CD4-positive, alpha-beta T cell treated with Interferon alpha-2 for 1 hour (primary cell): ENCODE measurements around the gene RTP3.
A peak's percentile ranks its signal among the peaks of the same experiment; 100 is the strongest.
"Not testable (repeated sequence)": the region's sequence is repeated elsewhere in the genome, so short reads cannot be mapped to it uniquely, and the experiment has no call there.

Experiments
- DNase-seq, 2 donors: peaks; one replicate each; pipeline ENCODE4 v3.0.0-alpha.2; 2020 to 2022

The RTP3 gene

DNA sequence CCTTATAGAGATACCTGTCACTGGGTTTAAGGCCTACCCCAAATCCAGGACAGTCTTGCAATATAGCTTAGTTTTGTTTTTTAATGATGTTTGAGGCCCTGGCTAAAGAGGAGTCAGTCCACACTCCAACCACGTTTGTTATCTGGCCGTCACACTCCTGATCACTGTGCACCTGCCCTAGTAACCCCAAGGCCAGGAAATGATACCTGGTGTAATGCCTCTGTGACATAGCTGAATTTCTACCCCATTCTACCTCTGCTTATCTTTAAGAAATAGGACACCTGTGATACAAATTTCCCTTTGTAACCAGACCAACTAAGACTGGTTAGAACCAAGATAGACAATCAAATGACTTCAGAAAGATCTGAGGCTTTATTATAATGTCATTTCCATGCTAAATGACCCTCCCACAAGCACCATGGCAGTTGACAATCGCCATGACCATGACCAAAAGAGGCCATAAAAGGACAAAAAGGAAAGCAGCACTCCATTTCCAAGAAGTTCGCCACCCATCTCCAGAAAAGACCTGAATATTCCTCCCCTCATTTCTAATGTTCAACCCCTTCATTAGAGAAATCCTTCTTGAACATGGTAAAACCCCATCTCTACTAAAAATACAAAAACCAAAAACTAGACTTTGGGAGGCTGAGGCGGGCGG lies 4.8 kb upstream of the RTP3 start:
- DNase-seq, result no peak

DNA sequence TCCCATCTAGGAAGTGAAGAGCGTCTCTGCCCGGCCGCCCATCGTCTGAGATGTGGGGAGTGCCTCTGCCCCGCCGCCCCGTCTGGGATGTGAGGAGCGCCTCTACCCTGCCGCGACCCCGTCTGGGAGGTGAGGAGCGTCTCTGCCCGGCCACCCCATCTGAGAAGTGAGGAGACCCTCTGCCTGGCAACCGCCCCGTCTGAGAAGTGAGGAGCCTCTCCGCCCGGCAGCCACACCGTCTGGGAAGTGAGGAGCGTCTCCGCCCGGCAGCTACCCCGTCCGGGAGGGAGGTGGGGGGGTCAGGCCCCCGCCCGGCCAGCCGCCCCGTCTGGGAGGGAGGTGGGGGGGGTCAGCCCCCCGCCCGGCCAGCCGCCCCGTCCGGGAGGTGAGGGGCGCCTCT lies 3.3 kb upstream of the RTP3 start:
- not testable (repeated sequence) for DNase-seq

DNA sequence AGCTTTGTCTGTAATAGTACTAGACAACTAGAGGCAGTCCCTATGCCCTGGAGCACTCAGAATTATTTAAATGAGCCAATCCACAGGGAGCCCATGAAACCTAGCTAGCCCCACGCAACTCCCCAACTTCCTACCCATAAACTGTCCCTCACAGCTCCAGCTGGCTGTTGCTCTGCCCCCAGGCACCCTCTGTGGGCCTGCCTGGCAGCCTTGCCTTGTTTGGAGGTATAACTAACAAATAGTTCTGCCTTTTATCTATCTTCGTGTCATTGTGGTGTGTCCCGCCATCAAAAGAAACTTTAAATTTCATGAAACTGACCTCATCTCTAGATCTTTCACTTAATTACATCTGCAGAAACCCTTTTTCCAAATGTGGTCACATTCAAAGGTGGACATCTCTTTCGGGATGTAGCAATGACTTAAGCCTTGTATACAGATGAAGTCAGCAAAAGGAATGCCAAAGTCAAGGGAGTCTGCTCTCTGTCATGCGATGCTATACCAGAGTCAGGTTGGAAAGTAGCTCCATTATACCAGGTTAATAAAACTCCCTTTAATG lies 1.8 kb upstream of the RTP3 start:
- no peak for DNase-seq

DNA sequence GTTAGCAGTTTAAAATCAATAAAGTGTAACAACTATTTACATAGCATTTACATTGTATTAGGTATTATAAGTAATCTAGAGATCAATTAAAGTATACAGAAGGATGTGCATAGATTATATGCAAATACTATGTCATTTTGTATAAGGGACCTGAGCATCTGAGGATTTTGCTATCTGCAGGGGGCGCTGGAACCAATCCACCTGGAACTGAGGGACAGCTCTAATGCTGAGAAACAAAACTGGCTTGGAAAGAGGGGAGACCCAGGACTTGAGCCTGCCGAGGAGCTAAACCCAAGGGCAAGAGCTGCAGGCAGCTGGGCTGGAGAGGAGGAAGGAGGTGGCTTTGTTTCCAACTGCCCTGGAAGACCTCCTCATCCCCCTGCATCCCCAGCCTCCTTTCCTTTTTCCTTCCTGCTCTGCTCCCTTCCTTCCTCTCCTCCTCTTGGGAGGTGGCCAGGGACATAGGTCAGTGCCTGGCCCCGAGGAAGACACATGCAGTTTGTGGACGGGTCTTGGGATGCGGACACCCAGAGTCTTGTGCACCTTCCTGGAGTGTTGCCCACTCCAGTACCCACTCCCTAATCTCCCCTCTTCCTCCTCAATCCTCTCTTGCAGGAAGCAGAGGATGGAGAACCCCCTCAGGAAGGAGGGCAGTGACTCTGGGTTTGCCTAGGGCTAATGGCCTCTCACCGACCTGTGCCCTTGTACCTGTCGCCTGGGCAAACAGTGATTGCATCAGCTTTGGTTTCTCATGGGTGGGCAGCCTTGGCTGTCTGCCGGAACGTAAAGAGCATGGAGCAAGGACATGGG lies 825 bp upstream of the RTP3 start:
- DNase-seq, result peak; percentile 31 to 55

DNA sequence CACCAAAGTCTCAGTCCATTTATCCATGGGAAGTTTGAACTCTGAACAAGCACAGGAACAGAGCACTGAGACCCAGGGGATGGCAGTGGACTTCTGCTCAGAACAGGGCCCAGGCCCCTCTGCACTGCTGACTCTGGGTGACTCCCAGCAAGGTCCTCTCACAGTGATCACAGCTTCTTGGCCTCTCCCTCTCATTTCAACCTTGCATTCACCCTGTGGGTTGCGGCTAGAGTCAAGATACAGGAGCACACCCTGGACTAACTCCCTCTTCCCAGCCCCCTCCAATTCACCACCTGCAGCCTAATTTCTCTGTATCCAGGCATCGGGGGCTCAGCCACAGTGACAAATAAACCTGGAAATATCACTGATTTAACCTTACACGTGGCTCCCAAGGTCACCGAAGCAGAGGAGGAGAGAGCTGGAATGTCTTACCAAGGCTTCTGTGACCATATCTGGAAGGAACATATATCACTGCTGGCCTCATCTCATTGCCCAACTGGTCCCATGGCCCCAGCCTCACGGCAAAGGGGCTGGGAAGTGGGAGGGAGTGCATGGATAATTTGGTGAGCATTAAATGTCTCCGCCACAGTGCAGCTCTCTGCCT lies 1.2 kb downstream of the RTP3 start:
- DNase-seq, result no peak

DNA sequence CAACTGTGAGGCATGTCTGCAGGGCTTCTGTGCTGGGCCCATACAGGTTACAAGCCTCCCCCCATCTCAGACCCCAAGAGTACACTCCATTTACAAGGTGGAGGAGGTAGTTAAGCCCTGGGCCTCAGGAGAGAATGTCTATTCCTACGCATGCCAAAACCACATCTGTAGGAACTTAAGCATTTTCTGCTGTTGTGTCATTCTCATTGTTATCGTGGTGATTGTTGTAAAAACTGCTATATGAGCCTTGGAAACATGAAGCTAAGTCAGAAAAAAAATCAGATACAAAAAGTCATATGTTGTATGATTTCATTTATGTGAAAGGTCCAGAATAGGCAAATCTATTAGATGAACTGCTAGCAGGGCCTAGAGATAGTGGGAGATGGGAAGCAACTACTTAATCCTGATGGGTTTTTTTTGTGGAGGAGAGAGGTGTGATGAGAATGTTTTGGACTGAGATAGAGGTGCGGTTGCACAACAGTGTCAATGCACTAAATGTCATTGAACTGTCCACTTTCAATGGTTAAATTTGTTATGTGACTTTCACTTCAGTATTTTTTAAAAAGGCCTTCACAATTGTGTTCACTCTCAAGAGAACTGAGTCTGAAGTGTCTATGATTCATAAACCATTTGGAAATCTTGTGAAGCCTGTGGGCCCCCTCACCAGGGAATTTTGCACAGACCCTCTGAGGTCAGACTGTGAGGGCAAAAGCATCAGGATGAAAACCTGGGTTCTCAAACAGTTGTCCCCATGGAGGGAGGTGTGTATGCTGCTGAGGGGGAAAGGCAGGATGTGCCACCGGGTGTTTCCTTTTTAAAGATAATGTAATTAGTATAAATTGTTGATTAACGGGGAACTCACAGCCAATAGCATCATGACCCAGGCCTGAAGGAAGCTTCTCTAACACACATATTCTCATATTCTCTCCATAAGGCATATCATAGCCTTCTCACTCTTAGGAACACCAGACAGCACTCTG lies 3.2 kb downstream of the RTP3 start:
- no peak for DNase-seq

DNA sequence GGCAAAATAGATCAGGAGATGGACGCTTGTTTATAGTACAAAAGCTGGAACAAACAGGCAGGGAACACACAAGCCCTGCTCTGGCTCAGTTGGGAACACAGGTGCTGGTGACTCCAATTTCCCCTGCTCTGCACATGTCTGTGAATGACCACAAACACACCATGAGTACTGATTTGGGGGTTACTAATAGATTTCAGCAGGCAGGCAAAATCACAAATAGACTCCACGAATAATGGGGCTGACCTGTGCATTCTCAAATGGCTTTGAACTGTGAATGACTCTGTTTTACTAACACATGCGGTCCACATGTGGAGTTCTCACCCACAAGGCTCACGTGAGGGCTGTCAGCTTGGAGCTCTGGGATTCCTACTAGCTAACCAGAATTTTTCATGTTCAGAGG lies 3.9 kb downstream of the RTP3 start:
- no peak for DNase-seq

DNA sequence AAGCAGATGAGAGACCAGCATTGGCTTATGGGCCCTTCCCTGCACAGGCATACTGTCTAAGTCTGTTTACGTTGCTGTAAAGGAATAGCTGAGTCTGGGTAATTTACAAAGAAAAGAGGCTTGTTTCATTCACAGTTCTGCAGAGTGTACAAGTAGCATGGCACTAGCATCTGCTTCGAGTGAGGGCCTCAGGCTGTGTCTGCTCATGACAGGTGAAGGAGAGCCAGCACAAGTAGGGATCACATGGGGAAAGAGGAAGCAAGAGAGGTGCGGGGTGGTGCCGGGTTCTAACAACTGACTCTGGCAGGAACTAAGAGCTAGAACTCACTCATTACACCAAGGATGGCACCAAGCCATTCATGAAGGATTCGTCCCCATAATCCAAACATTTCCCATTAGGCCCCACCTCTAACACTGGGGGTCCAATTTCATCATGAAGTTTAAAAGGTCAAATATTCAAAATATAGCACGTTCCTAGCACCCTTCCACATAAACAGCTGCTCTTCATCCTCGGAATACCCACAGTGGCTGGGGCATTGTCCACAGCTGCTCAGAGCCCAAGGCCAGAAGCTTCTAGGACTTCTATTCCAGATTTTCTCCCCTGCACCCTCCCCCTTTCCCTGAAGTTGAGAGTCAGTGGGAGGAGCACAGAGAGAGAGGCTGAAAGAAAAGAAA lies 5.6 kb downstream of the RTP3 start:
- no peak for DNase-seq

DNA sequence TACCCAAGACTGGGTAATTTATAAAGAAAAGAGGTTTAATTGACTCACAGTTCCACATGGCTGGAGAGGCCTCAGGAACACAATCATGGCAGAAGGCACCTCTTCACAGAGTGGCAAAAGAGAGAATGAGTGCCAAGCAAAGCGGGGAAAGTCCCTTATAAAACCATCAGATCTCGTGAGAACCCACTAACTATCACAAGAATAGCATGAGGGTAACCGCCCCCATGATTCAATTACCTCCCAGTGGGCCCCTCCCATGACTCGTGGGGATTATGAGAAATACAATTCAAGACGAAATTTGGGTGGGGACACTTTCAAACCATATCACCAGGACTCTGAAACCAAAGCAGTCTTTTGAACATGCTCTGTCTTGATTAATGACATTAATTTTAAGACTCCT lies 7.0 kb downstream of the RTP3 start:
- DNase-seq, result peak in 1 of 2 donors; percentile 1

DNA sequence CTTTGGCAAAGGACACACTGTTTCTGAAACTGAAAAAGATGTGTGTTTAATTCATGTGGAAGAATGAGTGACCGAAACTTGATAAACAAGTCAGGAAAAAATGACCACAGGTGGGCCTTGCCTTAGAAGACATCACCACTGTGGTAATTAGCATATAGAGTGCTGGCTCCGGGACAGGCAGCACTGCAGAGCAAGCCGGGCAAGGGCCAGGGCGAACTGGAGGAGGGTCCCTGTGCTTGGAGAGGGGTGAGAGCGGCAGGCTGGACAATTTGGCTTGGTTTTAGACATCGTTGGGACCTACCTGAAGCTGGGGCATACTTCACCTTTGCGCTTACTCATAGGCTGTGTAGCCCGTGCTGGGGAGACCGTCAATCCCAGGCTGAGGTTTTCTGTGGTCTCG lies 8.2 kb downstream of the RTP3 start:
- no peak for DNase-seq

DNA sequence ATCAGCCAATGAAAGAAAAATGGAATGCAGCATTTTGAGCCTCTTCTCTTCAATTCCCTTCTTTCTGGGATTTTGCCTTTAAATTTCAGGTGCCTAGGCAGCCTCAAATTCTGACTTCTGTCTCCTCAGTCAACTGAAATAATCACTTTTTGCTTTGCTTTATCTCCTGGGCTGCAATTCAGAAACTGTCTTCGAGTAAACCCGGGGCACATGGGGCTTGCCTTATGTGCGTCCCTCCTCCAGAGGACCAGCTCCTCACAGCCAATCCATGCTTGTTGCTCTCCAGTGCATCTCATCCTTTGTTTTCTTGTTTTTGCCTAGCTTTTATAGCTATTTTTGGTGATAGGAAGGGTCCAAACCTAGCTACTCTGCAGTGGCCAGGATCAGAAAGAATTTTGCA lies 8.8 kb downstream of the RTP3 start:
- no peak for DNase-seq

DNA sequence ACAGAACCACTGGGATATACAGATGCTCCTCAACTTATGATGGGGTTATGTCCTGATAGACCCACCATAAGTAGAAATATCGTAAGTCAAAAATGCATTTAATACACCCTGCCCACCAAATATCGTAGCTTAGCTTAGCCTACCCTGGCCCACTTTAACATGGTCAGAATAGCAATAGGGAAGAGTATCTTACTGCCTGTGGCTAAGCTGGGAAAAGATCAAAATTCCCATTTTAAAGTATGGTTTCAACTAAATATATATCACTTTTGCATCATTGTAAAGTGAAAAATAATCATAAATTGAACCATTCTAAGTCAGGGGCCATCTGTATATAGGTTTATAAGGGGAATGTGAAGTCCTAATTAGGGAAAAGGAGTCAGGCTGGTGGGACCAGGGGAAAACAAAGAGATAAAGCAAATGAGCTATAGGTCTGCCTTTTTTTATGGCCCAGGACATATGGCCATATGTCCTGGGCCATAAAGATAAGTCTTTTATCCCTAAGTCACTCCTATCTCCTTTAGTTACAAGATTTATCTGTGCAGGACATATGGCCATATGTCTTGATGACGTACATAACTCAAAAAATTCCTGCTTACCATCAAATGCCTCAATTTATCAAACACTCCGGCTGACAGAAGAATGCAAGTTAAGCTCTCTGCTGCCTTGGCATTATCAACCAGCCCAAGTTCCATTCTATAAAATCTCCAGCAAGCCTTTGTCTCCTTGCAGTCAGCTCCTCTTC lies 11.2 kb downstream of the RTP3 start:
- no peak for DNase-seq

DNA sequence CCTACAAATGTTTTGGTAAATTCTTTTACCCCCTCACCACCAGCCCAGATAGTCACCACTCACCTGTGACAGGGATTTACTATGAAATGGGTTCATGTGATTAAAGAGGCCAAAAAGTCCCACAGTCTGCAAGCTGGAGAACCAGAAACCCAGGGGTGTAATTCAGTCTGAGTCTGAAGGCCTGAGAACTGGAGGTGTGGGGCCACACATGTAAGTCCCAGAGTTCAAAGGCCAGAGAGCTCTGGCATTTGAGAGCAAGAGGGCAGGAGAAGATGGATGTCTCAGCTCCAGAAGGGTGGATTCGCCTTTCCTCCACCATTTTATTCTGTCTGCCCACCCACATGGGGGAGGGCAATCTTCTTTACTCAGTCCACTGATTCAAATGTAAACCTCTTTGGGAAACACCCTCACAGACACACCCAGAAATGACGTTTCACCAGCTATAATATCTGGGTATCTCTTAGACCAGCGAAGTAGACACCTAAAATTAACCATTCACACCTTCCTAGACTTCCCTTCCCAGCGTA lies 11.9 kb downstream of the RTP3 start:
- no peak for DNase-seq

DNA sequence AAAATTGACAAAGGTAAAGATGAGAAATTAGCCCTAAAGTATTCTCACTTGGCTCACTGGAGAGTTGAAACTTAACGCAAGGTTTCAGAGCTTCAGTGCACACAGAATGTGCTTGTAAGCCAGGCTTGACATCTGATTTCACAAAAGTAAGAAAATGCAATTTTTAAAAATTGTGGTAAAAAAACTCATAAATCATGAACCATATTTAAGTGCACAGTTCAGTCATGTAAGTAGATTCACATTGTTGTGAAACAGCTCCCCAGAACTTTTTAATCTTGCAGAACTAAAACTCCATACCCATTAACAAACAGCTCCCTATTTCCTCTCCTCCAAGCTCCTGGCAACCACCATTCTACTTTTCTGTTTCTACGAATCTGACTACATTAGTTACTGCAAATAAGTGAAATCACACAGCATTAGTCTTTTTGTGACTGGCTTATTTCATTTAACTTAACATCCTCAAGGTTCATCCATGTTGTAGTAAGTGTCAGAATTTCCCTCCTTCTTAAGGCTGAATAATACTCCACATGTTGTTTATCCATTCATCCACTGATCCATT lies 14.5 kb downstream of the RTP3 start:
- DNase-seq, result no peak

DNA sequence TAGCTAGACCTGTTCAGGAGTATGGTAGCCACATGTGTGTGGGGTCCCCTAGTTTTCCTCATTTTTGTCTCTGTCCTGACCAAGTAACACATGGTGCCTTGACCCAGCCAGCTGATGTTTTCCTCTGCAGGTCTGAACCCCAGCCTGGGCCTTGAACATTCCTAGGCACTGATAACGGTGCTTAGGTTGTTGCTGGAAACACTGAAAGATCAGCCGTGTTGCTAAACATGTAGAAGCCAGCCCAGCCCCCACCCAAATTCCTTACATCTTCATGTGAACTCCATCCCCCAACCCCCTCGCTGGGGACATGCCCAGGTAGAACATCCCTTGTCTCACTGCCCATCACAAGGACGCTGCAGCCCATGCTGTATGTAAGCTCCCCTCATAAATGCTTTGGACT lies 18.7 kb downstream of the RTP3 start:
- DNase-seq, result no peak

DNA sequence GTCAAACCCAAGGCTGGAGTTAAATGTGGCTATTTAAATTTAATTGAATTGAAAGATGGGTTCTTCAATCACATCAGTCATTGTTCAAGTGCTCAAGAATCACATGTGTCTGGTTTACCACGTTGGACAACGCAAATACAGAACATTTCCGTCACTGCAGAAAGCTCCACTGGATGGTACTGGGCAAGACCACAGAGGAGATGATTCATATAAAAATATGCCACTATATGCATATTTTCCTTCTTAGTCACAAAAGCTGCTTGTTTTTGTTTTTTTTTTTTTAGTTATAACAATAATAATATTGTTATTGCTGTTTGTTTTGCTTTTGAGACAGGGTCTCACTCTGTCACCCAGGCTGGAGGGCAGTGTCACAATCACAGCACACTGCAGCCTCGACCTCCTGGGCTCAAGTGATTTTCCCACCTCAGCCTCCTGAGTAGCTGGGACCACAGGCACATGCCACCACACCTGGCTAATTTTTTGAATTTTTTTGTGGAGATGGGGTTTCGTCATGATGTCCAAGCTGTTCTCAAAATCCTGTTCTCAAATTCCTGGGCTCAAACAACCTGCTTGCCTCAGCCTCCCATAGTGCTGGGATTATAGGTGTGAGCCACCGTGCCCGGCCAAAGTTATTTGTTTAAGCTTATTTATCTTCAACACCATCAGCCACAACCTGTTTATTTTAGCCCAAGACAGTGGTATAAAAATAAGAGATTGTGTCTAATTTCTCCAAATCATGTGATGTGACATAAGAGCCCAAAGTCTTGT lies 19.4 kb downstream of the RTP3 start:
- DNase-seq, result no peak

DNA sequence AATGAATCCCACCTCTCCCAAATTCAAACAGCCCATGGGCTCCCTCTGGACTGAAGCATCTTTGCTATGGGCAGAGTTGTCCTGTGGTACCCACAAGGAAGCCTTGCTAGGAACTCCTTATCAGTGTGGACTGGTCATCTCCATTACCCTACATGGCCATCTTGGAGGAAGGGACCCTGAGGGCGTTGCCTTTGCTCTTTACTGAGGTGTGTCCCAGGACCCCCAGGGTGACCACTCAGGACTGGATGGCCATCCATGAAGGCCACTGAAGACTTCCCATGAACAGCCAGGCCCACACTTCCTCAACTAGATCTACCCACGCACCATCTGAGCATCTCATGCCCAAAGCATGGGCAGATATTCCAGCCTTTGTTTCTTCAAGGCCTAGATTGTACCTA lies 20.0 kb downstream of the RTP3 start:
- no peak for DNase-seq

DNA sequence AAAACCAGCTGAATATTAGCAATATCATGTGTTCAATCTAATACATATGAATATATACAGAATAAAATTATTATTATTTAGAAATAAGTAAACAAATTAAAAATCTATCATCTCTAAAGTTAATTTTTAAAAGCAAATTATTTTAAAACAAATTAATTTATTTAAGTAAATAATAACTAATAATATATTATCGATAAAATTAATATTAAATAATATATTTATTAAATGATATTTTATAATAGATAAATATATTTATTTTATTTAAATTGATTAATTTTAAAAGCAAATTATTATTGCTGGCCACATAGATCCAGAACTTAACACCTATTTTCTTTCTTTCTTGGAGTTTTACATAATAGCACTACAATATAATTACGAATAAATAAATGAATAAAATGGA lies 22.2 kb downstream of the RTP3 start:
- no peak for DNase-seq

DNA sequence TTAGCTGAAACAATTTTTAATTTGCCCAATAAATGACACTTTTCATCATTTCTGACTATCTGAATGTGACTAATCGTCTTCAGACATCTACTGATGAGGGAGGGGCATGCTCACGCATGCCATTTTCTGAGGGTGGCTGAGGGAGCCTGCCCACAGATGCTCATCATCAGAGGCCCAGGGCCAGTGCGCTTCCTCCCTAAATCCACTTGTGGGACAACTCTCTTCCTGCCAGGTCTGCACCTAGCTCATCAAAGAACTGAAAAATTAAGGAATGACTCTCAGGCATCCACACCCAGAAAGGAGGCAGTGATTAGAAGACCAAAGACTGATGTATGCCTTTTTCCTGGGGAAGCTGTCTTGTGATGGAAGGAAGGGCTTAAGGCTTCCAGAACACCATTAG lies 22.8 kb downstream of the RTP3 start:
- DNase-seq, result no peak

DNA sequence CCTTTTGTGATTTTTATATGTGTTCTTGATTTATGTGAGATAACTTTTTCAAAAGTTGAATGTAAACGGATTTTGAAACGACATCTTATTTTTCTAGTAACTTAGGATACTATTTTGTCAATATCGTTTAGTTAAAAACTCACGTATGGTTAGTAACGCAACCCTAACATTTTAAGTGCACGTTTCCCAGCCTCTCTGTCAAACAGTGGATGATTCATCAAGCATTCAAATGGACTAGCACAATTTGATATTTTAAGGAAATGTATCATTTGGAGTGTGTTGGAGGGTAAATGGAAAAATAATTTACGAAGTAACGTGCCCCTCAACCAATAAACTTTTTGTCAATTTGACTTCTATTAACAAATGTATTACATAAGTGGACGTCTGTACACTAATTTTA lies 23.3 kb downstream of the RTP3 start:
- no peak for DNase-seq
